ENCODE results near the gene RBM47.
"Not testable (repeated sequence)": the region's sequence is repeated elsewhere in the genome, so short reads cannot be mapped to it uniquely, and the experiment has no call there.

RBM47 gene

GRCh38 chr4:40547789-40548132 is 81.9 kb downstream of the RBM47 start:
- Histone ChIP-seq H4K20me1 (ENCODE audit: low read depth, low read length) (no peaks in the 10 kb centered on the region), H3F3A (ENCODE audit: insufficient read depth) (no peaks in the 10 kb centered on the region), H2AFZ (ENCODE audit: low read depth, low read length, severe bottlenecking) (no peak overlapping the region), H3K27me3 (ENCODE audit: low read length) (no peaks in the 10 kb centered on the region), H3K9ac (ENCODE audit: low read length) (no peak overlapping the region), H3K27ac (ENCODE audit: low read depth, low read length) (no peak overlapping the region), H3K9me3 (ENCODE audit: insufficient read depth, low read length) (no peaks in the 10 kb centered on the region), H3K4me2 (ENCODE audit: low read depth, low read length, poor library complexity, severe bottlenecking) (no peak overlapping the region), H3K79me2 (ENCODE audit: insufficient read depth, low read length) (no peaks in the 10 kb centered on the region), H3K4me3 (ENCODE audit: insufficient read depth, low read length, poor library complexity, severe bottlenecking) (no peak overlapping the region), H3K9me2 (replicated peaks; ENCODE audit: insufficient read depth, low read length) (no peaks in the 10 kb centered on the region), H3K36me3 (ENCODE audit: low read length) (no peaks in the 10 kb centered on the region)
- no peak for TF ChIP-seq CTCF (IDR thresholded peaks at IDR 0.05; ENCODE audit: insufficient read depth, low read length, poor library complexity, severe bottlenecking)
- no peak for TF ChIP-seq EZH2phosphoT487 (conservative IDR thresholded peaks at IDR 0.05; ENCODE audit: low read length)

GRCh38 chr4:40546969-40547788 is 82.5 kb downstream of the RBM47 start:
- Histone ChIP-seq H3K79me2 (ENCODE audit: insufficient read depth, low read length) (no peaks in the 10 kb centered on the region), H2AFZ (ENCODE audit: low read depth, low read length, severe bottlenecking) (no peak overlapping the region), H3K27ac (ENCODE audit: low read depth, low read length) (no peak overlapping the region), H3K27me3 (ENCODE audit: low read length) (no peaks in the 10 kb centered on the region), H3K4me3 (ENCODE audit: insufficient read depth, low read length, poor library complexity, severe bottlenecking) (no peak overlapping the region), H3K9ac (ENCODE audit: low read length) (no peak overlapping the region), H3K36me3 (ENCODE audit: low read length) (no peaks in the 10 kb centered on the region), H3K4me2 (ENCODE audit: low read depth, low read length, poor library complexity, severe bottlenecking) (no peak overlapping the region), H3K9me3 (ENCODE audit: insufficient read depth, low read length) (no peaks in the 10 kb centered on the region), H4K20me1 (ENCODE audit: low read depth, low read length) (no peaks in the 10 kb centered on the region), H3K9me2 (replicated peaks; ENCODE audit: insufficient read depth, low read length) (no peaks in the 10 kb centered on the region), H3F3A (ENCODE audit: insufficient read depth) (no peaks in the 10 kb centered on the region)
- TF ChIP-seq EZH2phosphoT487 (conservative IDR thresholded peaks at IDR 0.05; ENCODE audit: low read length) (no peak), CTCF (IDR thresholded peaks at IDR 0.05; ENCODE audit: insufficient read depth, low read length, poor library complexity, severe bottlenecking) (no peak)

- no peaks in the 10 kb centered on the region for H3K9me2 ChIP-seq (replicated peaks; ENCODE audit: insufficient read depth, low read length)
- no peak overlapping the region for H2AFZ ChIP-seq (ENCODE audit: low read depth, low read length, severe bottlenecking)
- H3K9me3 ChIP-seq (ENCODE audit: insufficient read depth, low read length), result no peaks in the 10 kb centered on the region
- TF ChIP-seq CTCF (IDR thresholded peaks at IDR 0.05; ENCODE audit: insufficient read depth, low read length, poor library complexity, severe bottlenecking), result no peak
- no peak for TF ChIP-seq EZH2phosphoT487 (conservative IDR thresholded peaks at IDR 0.05; ENCODE audit: low read length)
- H3K27me3 ChIP-seq (ENCODE audit: low read length), result no peaks in the 10 kb centered on the region
- H3K27ac ChIP-seq (ENCODE audit: low read depth, low read length), result no peak overlapping the region
- no peak overlapping the region for H3K4me3 ChIP-seq (ENCODE audit: insufficient read depth, low read length, poor library complexity, severe bottlenecking)
- no peak overlapping the region for H3K4me2 ChIP-seq (ENCODE audit: low read depth, low read length, poor library complexity, severe bottlenecking)
- H3K36me3 ChIP-seq (ENCODE audit: low read length), result no peaks in the 10 kb centered on the region
- no peaks in the 10 kb centered on the region for H4K20me1 ChIP-seq (ENCODE audit: low read depth, low read length)
- H3K9ac ChIP-seq (ENCODE audit: low read length), result no peak overlapping the region
- H3K79me2 ChIP-seq (ENCODE audit: insufficient read depth, low read length), result no peaks in the 10 kb centered on the region
- H3F3A ChIP-seq (ENCODE audit: insufficient read depth), result no peaks in the 10 kb centered on the region
Observed at GRCh38 chr4:40546506-40546905, 83.2 kb downstream of the RBM47 start.

- H4K20me1 ChIP-seq (ENCODE audit: low read depth, low read length); H3F3A ChIP-seq (ENCODE audit: insufficient read depth); H3K27me3 ChIP-seq (ENCODE audit: low read length); H3K79me2 ChIP-seq (ENCODE audit: insufficient read depth, low read length); H3K4me2 ChIP-seq (ENCODE audit: low read depth, low read length, poor library complexity, severe bottlenecking); H2AFZ ChIP-seq (ENCODE audit: low read depth, low read length, severe bottlenecking); H3K36me3 ChIP-seq (ENCODE audit: low read length); H3K4me3 ChIP-seq (ENCODE audit: insufficient read depth, low read length, poor library complexity, severe bottlenecking); H3K9me3 ChIP-seq (ENCODE audit: insufficient read depth, low read length); H3K9me2 ChIP-seq (replicated peaks; ENCODE audit: insufficient read depth, low read length); H3K27ac ChIP-seq (ENCODE audit: low read depth, low read length); H3K9ac ChIP-seq (ENCODE audit: low read length): not testable (repeated sequence)
Observed at GRCh38 chr4:40545487-40545886, 84.2 kb downstream of the RBM47 start.
